ENCODE results near the gene KCNMA1.

KCNMA1 gene

GRCh38 chr10:77605466-77605865, 32.1 kb downstream of the KCNMA1 start:
- no peak for DNase-seq (ENCODE audit: low read depth, low spot score)
- H3K27me3 ChIP-seq (ENCODE audit: control insufficient read depth, insufficient read depth, low read length), result no peaks in the 10 kb centered on the region
- H3K4me1 ChIP-seq (ENCODE audit: control insufficient read depth, insufficient read depth, low read length), result 0 out of 2 replicates have a peak, but pooled peaks cover 1% of the 10 kb centered on the region
- no CpG with 5 or more reads among the region's 4 CpGs for WGBS (ENCODE audit: insufficient coverage, insufficient read length)
- H3K9me3 ChIP-seq (ENCODE audit: control insufficient read depth, insufficient read depth, low read length), result no peaks in the 10 kb centered on the region
- no peak overlapping the region for H3K4me3 ChIP-seq (ENCODE audit: low read length)
- H3K36me3 ChIP-seq (ENCODE audit: control insufficient read depth, insufficient read depth, low read length), result no peaks in the 10 kb centered on the region
- H3K27ac ChIP-seq (ENCODE audit: low read length), result no peak overlapping the region

- WGBS (ENCODE audit: insufficient coverage, insufficient read length), result no CpG with 5 or more reads among the region's 6 CpGs
- H3K27ac ChIP-seq (ENCODE audit: low read length), result no peak overlapping the region
- no peak for DNase-seq (ENCODE audit: low read depth, low spot score)
- H3K27me3 ChIP-seq (ENCODE audit: control insufficient read depth, insufficient read depth, low read length), result no peaks in the 10 kb centered on the region
- no peak overlapping the region for H3K4me3 ChIP-seq (ENCODE audit: low read length)
- 0 out of 2 replicates have a peak, but pooled peaks cover 1% of the 10 kb centered on the region for H3K4me1 ChIP-seq (ENCODE audit: control insufficient read depth, insufficient read depth, low read length)
- H3K9me3 ChIP-seq (ENCODE audit: control insufficient read depth, insufficient read depth, low read length), result no peaks in the 10 kb centered on the region
- H3K36me3 ChIP-seq (ENCODE audit: control insufficient read depth, insufficient read depth, low read length), result no peaks in the 10 kb centered on the region
Observed at GRCh38 chr10:77604941-77605351, 32.7 kb downstream of the KCNMA1 start.

- no peaks in the 10 kb centered on the region for H3K27me3 ChIP-seq (ENCODE audit: control insufficient read depth, insufficient read depth, low read length)
- WGBS (ENCODE audit: insufficient coverage, insufficient read length), result no CpG with 5 or more reads among the region's 1 CpG
- no peak overlapping the region for H3K4me3 ChIP-seq (ENCODE audit: low read length)
- DNase-seq (ENCODE audit: low read depth, low spot score), result no peak
- no peak overlapping the region for H3K27ac ChIP-seq (ENCODE audit: low read length)
- no peaks in the 10 kb centered on the region for H3K9me3 ChIP-seq (ENCODE audit: control insufficient read depth, insufficient read depth, low read length)
- 0 out of 2 replicates have a peak, but pooled peaks cover 1% of the 10 kb centered on the region for H3K4me1 ChIP-seq (ENCODE audit: control insufficient read depth, insufficient read depth, low read length)
- no peaks in the 10 kb centered on the region for H3K36me3 ChIP-seq (ENCODE audit: control insufficient read depth, insufficient read depth, low read length)
Observed at GRCh38 chr10:77604063-77604462, 33.5 kb downstream of the KCNMA1 start.

DNA sequence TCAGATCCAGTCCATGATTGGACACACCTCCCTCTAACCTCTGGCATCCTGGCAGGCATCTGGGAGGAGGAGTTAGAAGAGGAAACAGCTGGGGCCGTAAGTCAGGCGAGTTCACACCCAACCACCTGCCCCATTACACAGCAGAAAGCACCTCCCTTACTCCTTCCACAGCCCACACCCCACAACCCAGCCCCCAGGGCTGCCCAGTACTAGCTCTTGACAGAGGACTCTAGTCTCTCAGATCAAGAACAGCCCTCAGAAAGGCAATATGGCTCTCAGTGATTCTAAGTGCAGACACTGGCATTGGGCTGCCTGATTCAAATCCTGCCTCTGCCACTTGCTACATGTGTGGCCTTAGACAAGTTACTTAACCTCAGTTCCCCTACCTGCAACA, 34.1 kb downstream of the KCNMA1 start:
- no peaks in the 10 kb centered on the region for H3K27me3 ChIP-seq (ENCODE audit: control insufficient read depth, insufficient read depth, low read length)
- no peaks in the 10 kb centered on the region for H3K36me3 ChIP-seq (ENCODE audit: control insufficient read depth, insufficient read depth, low read length)
- H3K4me1 ChIP-seq (ENCODE audit: control insufficient read depth, insufficient read depth, low read length), result 0 out of 2 replicates have a peak, but pooled peaks cover 1% of the 10 kb centered on the region
- no peak for DNase-seq (ENCODE audit: low read depth, low spot score)
- no peak overlapping the region for H3K27ac ChIP-seq (ENCODE audit: low read length)
- no peaks in the 10 kb centered on the region for H3K9me3 ChIP-seq (ENCODE audit: control insufficient read depth, insufficient read depth, low read length)
- no CpG with 5 or more reads among the region's 2 CpGs for WGBS (ENCODE audit: insufficient coverage, insufficient read length)
- H3K4me3 ChIP-seq (ENCODE audit: low read length), result no peak overlapping the region

DNA sequence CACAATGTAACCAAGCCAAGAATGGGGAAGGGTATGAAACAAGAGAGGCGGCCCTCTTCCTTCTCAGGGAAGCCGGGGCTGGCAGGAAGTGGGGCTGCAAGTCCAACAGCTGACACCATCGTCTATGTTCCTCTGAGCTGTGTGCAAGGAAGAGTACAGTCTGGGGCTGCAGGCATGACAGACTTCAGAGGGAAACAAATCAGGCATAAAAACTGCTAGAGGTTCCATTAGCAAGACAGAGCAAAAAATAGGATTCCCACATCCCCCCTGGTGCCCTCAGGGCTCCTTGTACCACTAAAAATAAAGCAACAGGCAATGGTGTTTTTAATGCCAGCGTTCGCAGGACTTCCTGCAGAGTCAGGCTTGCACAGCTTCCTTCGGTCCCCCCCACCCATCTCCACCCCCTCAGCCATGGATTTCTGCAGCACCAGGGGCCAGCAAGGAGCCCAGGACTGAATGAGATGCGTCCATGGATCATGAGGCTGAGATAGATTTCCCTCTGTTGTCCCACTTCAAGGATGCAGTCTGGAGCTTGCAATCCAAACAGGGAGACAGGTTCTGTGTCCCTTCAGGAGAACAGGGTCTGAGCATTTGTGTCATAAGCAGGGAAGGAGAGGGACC, 34.6 kb downstream of the KCNMA1 start:
- DNase-seq (ENCODE audit: low read depth, low spot score), result no peak
- Histone ChIP-seq H3K9me3 (ENCODE audit: control insufficient read depth, insufficient read depth, low read length) (no peaks in the 10 kb centered on the region), H3K27me3 (ENCODE audit: control insufficient read depth, insufficient read depth, low read length) (no peaks in the 10 kb centered on the region), H3K4me3 (ENCODE audit: low read length) (no peak overlapping the region), H3K36me3 (ENCODE audit: control insufficient read depth, insufficient read depth, low read length) (no peaks in the 10 kb centered on the region), H3K27ac (ENCODE audit: low read length) (no peak overlapping the region), H3K4me1 (ENCODE audit: control insufficient read depth, insufficient read depth, low read length) (0 out of 2 replicates have a peak, but pooled peaks cover 1% of the 10 kb centered on the region)
- no CpG with 5 or more reads among the region's 7 CpGs for WGBS (ENCODE audit: insufficient coverage, insufficient read length)

- no peak for DNase-seq (ENCODE audit: low read depth, low spot score)
- Histone ChIP-seq H3K4me1 (ENCODE audit: control insufficient read depth, insufficient read depth, low read length) (0 out of 2 replicates have a peak, but pooled peaks cover 1% of the 10 kb centered on the region), H3K27ac (ENCODE audit: low read length) (no peak overlapping the region), H3K4me3 (ENCODE audit: low read length) (no peak overlapping the region), H3K9me3 (ENCODE audit: control insufficient read depth, insufficient read depth, low read length) (no peaks in the 10 kb centered on the region), H3K36me3 (ENCODE audit: control insufficient read depth, insufficient read depth, low read length) (no peaks in the 10 kb centered on the region), H3K27me3 (ENCODE audit: control insufficient read depth, insufficient read depth, low read length) (no peaks in the 10 kb centered on the region)
- no CpG with 5 or more reads among the region's 8 CpGs for WGBS (ENCODE audit: insufficient coverage, insufficient read length)
Observed at GRCh38 chr10:77602231-77602912, 35.2 kb downstream of the KCNMA1 start.

DNA sequence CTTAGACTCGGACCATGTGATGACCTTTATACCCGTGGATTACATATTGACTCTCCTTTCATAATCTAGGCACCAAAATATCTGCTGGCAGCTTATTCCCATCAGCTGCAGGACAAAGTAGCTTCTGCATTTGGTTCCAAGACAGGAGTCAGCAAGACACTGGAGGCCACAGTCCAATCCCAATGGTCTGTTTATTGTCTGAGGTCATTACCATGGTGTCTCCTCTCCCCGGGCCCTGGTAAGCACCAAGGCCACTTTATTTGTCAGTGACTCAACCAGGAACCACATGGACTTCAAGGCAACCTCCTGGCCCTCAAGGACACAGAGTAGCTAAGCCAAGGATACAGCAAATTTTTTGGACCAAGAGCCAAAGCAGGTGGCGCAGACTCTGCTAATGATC, 36.1 kb downstream of the KCNMA1 start:
- no peak overlapping the region for H3K27ac ChIP-seq (ENCODE audit: low read length)
- H3K4me3 ChIP-seq (ENCODE audit: low read length), result no peak overlapping the region
- H3K36me3 ChIP-seq (ENCODE audit: control insufficient read depth, insufficient read depth, low read length), result no peaks in the 10 kb centered on the region
- 0 out of 2 replicates have a peak, but pooled peaks cover 1% of the 10 kb centered on the region for H3K4me1 ChIP-seq (ENCODE audit: control insufficient read depth, insufficient read depth, low read length)
- H3K27me3 ChIP-seq (ENCODE audit: control insufficient read depth, insufficient read depth, low read length), result no peaks in the 10 kb centered on the region
- no peak for DNase-seq (ENCODE audit: low read depth, low spot score)
- no CpG with 5 or more reads among the region's 4 CpGs for WGBS (ENCODE audit: insufficient coverage, insufficient read length)
- H3K9me3 ChIP-seq (ENCODE audit: control insufficient read depth, insufficient read depth, low read length), result no peaks in the 10 kb centered on the region

DNA sequence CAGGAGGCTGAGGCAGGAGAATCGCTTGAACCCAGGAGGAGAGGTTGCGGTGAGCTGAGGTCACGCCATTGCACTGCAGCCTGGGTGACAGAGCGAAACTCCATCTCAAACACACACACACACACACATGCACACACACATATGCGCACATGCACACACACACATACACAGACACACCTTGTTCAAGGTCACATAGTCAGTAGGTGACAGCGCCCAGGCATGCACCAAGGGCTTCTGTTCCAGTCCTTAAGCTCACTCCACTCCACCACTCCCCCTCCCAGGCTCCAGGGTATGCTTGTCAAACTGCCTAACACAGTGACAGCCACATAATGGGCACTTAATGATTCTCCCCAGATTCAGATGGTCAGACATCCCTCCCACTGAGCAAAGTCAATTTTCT, 37.0 kb downstream of the KCNMA1 start:
- H3K27ac ChIP-seq (ENCODE audit: low read length), result no peak overlapping the region
- no peaks in the 10 kb centered on the region for H3K9me3 ChIP-seq (ENCODE audit: control insufficient read depth, insufficient read depth, low read length)
- DNase-seq (ENCODE audit: low read depth, low spot score), result no peak
- 0 out of 2 replicates have a peak, but pooled peaks cover 1% of the 10 kb centered on the region for H3K4me1 ChIP-seq (ENCODE audit: control insufficient read depth, insufficient read depth, low read length)
- no CpG with 5 or more reads among the region's 6 CpGs for WGBS (ENCODE audit: insufficient coverage, insufficient read length)
- H3K27me3 ChIP-seq (ENCODE audit: control insufficient read depth, insufficient read depth, low read length), result no peaks in the 10 kb centered on the region
- H3K4me3 ChIP-seq (ENCODE audit: low read length), result no peak overlapping the region
- H3K36me3 ChIP-seq (ENCODE audit: control insufficient read depth, insufficient read depth, low read length), result no peaks in the 10 kb centered on the region

GRCh38 chr10:77599651-77600050, 38.0 kb downstream of the KCNMA1 start:
- H3K27ac ChIP-seq (ENCODE audit: low read length), result no peak overlapping the region
- no peak for DNase-seq (ENCODE audit: low read depth, low spot score)
- H3K4me3 ChIP-seq (ENCODE audit: low read length), result no peak overlapping the region
- H3K9me3 ChIP-seq (ENCODE audit: control insufficient read depth, insufficient read depth, low read length), result no peaks in the 10 kb centered on the region
- no CpG with 5 or more reads among the region's 4 CpGs for WGBS (ENCODE audit: insufficient coverage, insufficient read length)
- no peaks in the 10 kb centered on the region for H3K27me3 ChIP-seq (ENCODE audit: control insufficient read depth, insufficient read depth, low read length)
- no peaks in the 10 kb centered on the region for H3K36me3 ChIP-seq (ENCODE audit: control insufficient read depth, insufficient read depth, low read length)
- 0 out of 2 replicates have a peak, but pooled peaks cover 1% of the 10 kb centered on the region for H3K4me1 ChIP-seq (ENCODE audit: control insufficient read depth, insufficient read depth, low read length)

GRCh38 chr10:77598606-77599005, 39.0 kb downstream of the KCNMA1 start:
- no peak overlapping the region for H3K4me3 ChIP-seq (ENCODE audit: low read length)
- 0 out of 2 replicates have a peak, but pooled peaks cover 1% of the 10 kb centered on the region for H3K4me1 ChIP-seq (ENCODE audit: control insufficient read depth, insufficient read depth, low read length)
- H3K36me3 ChIP-seq (ENCODE audit: control insufficient read depth, insufficient read depth, low read length), result no peaks in the 10 kb centered on the region
- no peaks in the 10 kb centered on the region for H3K9me3 ChIP-seq (ENCODE audit: control insufficient read depth, insufficient read depth, low read length)
- H3K27me3 ChIP-seq (ENCODE audit: control insufficient read depth, insufficient read depth, low read length), result no peaks in the 10 kb centered on the region
- no peak for DNase-seq (ENCODE audit: low read depth, low spot score)
- WGBS (ENCODE audit: insufficient coverage, insufficient read length), result no CpG with 5 or more reads among the region's 7 CpGs
- H3K27ac ChIP-seq (ENCODE audit: low read length), result no peak overlapping the region

DNA sequence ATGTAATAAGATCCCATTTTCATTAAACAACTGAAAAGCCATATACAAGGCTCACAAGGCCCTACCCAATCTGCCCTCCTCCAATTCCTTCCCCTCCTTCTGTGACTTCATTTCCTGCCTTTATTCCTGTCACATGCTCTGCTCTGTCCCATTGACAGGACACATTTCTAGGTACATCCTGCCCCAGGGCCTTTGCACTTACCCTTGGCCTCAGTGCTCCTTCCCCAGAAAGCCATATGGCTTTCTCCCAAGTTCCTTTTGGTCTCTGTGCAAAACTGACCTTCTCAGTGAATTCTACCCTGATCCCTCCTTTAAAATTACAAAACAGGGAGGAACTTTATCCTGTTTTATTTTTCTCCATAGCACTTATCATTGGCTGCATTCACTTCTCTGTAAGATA, 40.0 kb downstream of the KCNMA1 start:
- no peak overlapping the region for H3K4me3 ChIP-seq (ENCODE audit: low read length)
- no peak for DNase-seq (ENCODE audit: low read depth, low spot score)
- no peaks in the 10 kb centered on the region for H3K27me3 ChIP-seq (ENCODE audit: control insufficient read depth, insufficient read depth, low read length)
- no peaks in the 10 kb centered on the region for H3K9me3 ChIP-seq (ENCODE audit: control insufficient read depth, insufficient read depth, low read length)
- H3K4me1 ChIP-seq (ENCODE audit: control insufficient read depth, insufficient read depth, low read length), result no peaks in the 10 kb centered on the region
- no peak overlapping the region for H3K27ac ChIP-seq (ENCODE audit: low read length)
- H3K36me3 ChIP-seq (ENCODE audit: control insufficient read depth, insufficient read depth, low read length), result no peaks in the 10 kb centered on the region

Data from iPS DF 6.9 (cell line).